Neural progenitor cell (in vitro differentiated cells): Measurements from ENCODE around the gene LBX1. TPM values are rescaled to one million over a fixed set of nuclear protein-coding genes. Genes with fewer than 3 reads are reported as not detected.

Source experiments
- DNase-seq: peaks from one replicate; pipeline ENCODE4 v3.0.0-alpha.2; 2016; ENCODE audit warnings: low spot score
- H2AFZ ChIP-seq: fragments of 200-600 bp; sonication (generic); replicated peaks from 2 replicates; pipeline ENCODE4 v1.6.1; 2016; ENCODE audit warnings: antibody characterized with exemption
- H3F3A ChIP-seq: fragments of 200-600 bp; sonication (generic); 2 replicates; pipeline ENCODE4 v1.6.1; 2016; ENCODE audit warnings: antibody characterized with exemption, low read depth
- H3K27ac ChIP-seq: fragments of 200-600 bp; sonication (generic); 2 replicates; pipeline ENCODE4 v1.5.1; 2016; ENCODE audit warnings: mild to moderate bottlenecking
- H3K27me3 ChIP-seq: fragments of 200-600 bp; sonication (generic); 2 replicates; pipeline ENCODE4 v1.6.1; 2016; ENCODE audit warnings: mild to moderate bottlenecking, moderate library complexity
- H3K36me3 ChIP-seq: fragments of 200-600 bp; sonication (generic); 2 replicates; pipeline ENCODE4 v1.5.1; 2016
- H3K4me1 ChIP-seq: fragments of 200-600 bp; sonication (generic); 2 replicates; pipeline ENCODE4 v1.6.1; 2016; ENCODE audit warnings: mixed run types
- H3K4me2 ChIP-seq: fragments of 200-600 bp; sonication (generic); 2 replicates; pipeline ENCODE4 v1.6.1; 2016
- H3K4me3 ChIP-seq: fragments of 200-600 bp; sonication (generic); 2 replicates; pipeline ENCODE4 v1.5.1; 2016
- H3K79me2 ChIP-seq: fragments of 200-600 bp; sonication (generic); 2 replicates; pipeline ENCODE4 v1.6.1; 2016; ENCODE audit warnings: low read depth
- H3K9ac ChIP-seq: fragments of 200-600 bp; sonication (generic); 2 replicates; pipeline ENCODE4 v1.6.1; 2016
- H3K9me3 ChIP-seq: fragments of 200-600 bp; sonication (generic); 2 replicates; pipeline ENCODE4 v1.5.1; 2016; ENCODE audit warnings: low read depth
- H4K20me1 ChIP-seq: fragments of 200-600 bp; sonication (generic); 2 replicates; pipeline ENCODE4 v1.6.1; 2016; ENCODE audit warnings: low read depth
- H3K27ac Mint-ChIP-seq: 3 replicates; pipeline ENCODE4 v1.8.0; 2021; ENCODE audit warnings: mixed read lengths
- H3K27me3 Mint-ChIP-seq: 2 replicates; pipeline ENCODE4 v1.8.0; 2022; ENCODE audit warnings: low read depth, mild to moderate bottlenecking, inconsistent platforms, moderate library complexity, mixed read lengths; ENCODE audit not compliant: insufficient read depth
- H3K36me3 Mint-ChIP-seq: 3 replicates; pipeline ENCODE4 v1.8.0; 2021; ENCODE audit warnings: mixed read lengths
- H3K4me1 Mint-ChIP-seq: 3 replicates; pipeline ENCODE4 v1.8.0; 2021; ENCODE audit warnings: mixed read lengths
- H3K4me3 Mint-ChIP-seq: 3 replicates; pipeline ENCODE4 v1.8.0; 2021; ENCODE audit warnings: mild to moderate bottlenecking, moderate library complexity, mixed read lengths
- H3K9me3 Mint-ChIP-seq: 3 replicates; pipeline ENCODE4 v1.8.0; 2020; ENCODE audit warnings: mixed read lengths
- EZH2 ChIP-seq: fragments of 200-600 bp; sonication (generic); IDR thresholded peaks from 2 replicates; pipeline ENCODE4 v1.6.1; 2017; ENCODE audit warnings: antibody characterized with exemption, mild to moderate bottlenecking, moderate library complexity
- EZH2phosphoT487 ChIP-seq: fragments of 200-600 bp; sonication (generic); IDR thresholded peaks from 2 replicates; pipeline ENCODE4 v1.6.1; 2017; ENCODE audit warnings: antibody characterized with exemption
- total RNA-seq: library from RNA; depleted of rRNA; stranded (reverse); fragments of >200 nt; gene quantifications from 2 replicates; pipeline ENCODE4 v1.2.3, GENCODE V29; 2015; ENCODE audit warnings: low replicate concordance
- TF ChIP-seq, protein P1 (sequence below): fragments of 200-600 bp; sonication (generic); IDR thresholded peaks from 2 replicates; pipeline ENCODE4 v1.5.1; 2017; ENCODE audit warnings: antibody characterized with exemption, mild to moderate bottlenecking

The LBX1 gene
- total RNA-seq, 1 donor from 2014 or later = not detected

DNA sequence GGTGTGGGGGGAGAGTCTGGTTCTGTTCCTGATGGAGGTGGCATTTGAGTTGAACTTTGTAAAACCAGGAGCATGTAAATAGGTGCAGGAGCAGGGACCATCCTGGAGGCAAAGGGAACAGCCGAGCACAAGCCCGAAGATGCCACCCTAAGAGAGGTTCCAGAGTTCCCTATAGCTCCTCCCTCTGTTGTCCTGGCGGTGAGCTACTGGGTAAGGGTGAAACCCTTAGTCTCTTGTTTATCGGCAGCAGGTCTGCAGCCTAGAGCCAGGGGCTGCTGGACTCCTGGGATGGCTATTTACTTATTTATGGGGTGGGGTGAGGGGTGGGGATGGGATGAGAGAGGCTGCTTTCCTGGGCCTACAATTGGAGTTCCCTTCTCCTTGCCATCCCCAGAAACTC, 6.5 kb upstream of the LBX1 start:
- H2AFZ ChIP-seq = no peak overlapping the region
- peaks cover 13% of the 10 kb centered on the region for H3K4me1 Mint-ChIP-seq
- TF ChIP-seq EZH2 = no peak
- no peak for TF ChIP-seq EZH2phosphoT487
- TF ChIP-seq, protein P1, sequence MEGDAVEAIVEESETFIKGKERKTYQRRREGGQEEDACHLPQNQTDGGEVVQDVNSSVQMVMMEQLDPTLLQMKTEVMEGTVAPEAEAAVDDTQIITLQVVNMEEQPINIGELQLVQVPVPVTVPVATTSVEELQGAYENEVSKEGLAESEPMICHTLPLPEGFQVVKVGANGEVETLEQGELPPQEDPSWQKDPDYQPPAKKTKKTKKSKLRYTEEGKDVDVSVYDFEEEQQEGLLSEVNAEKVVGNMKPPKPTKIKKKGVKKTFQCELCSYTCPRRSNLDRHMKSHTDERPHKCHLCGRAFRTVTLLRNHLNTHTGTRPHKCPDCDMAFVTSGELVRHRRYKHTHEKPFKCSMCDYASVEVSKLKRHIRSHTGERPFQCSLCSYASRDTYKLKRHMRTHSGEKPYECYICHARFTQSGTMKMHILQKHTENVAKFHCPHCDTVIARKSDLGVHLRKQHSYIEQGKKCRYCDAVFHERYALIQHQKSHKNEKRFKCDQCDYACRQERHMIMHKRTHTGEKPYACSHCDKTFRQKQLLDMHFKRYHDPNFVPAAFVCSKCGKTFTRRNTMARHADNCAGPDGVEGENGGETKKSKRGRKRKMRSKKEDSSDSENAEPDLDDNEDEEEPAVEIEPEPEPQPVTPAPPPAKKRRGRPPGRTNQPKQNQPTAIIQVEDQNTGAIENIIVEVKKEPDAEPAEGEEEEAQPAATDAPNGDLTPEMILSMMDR = no peak
- H3K36me3 Mint-ChIP-seq = no peaks in the 10 kb centered on the region
- H3K4me1 ChIP-seq = peaks cover 11% of the 10 kb centered on the region
- H3K4me3 Mint-ChIP-seq = no peak overlapping the region
- DNase-seq = peak; percentile 61
- H3K79me2 ChIP-seq = no peaks in the 10 kb centered on the region
- H3K9me3 Mint-ChIP-seq = no peaks in the 10 kb centered on the region
- no peak overlapping the region for H3K4me3 ChIP-seq
- peaks cover 95% of the 10 kb centered on the region for H3K27me3 Mint-ChIP-seq
- no peaks in the 10 kb centered on the region for H3K36me3 ChIP-seq
- peaks cover 17% of the 10 kb centered on the region for H3F3A ChIP-seq
- H3K27ac ChIP-seq = no peak overlapping the region
- H3K4me2 ChIP-seq = no peak overlapping the region
- no peaks in the 10 kb centered on the region for H3K9me3 ChIP-seq
- H3K27ac Mint-ChIP-seq = no peak overlapping the region
- peaks cover 89% of the 10 kb centered on the region for H4K20me1 ChIP-seq
- H3K9ac ChIP-seq = no peak overlapping the region
- peaks cover 100% of the 10 kb centered on the region for H3K27me3 ChIP-seq

DNA sequence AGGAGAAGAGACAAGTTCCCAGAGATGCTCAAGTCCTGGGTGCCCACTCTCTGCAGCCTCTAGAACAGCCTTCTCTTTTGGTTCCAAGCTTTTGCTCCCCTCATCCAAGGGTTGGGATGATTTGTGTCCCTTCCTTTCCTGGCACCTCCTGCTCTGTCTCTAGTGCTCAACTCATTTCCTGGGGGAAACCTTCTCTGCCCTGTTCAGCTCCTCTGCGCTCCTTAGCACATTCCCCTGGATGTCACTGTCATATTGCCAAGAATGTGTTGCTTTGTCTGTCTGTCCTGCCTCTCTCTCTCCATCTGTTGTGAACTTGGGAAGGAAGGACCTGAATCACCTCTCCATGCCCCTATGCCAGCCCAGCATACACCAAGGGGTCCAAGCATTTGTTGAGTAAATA, 5.1 kb upstream of the LBX1 start:
- no peak for DNase-seq
- peaks cover 4% of the 10 kb centered on the region for H3K9me3 Mint-ChIP-seq
- no peak overlapping the region for H3K4me3 ChIP-seq
- TF ChIP-seq, protein P1 = no peak
- TF ChIP-seq EZH2 (peak; percentile 79), EZH2phosphoT487 (no peak)
- peaks cover 28% of the 10 kb centered on the region for H3F3A ChIP-seq
- no peaks in the 10 kb centered on the region for H3K36me3 ChIP-seq
- H3K4me3 Mint-ChIP-seq = no peak overlapping the region
- H3K79me2 ChIP-seq = no peaks in the 10 kb centered on the region
- H3K36me3 Mint-ChIP-seq = peaks cover 2% of the 10 kb centered on the region
- no peak overlapping the region for H3K27ac Mint-ChIP-seq
- H3K4me2 ChIP-seq = no peak overlapping the region
- peaks cover 18% of the 10 kb centered on the region for H3K4me1 Mint-ChIP-seq
- H3K27me3 Mint-ChIP-seq = peaks cover 93% of the 10 kb centered on the region
- H3K9ac ChIP-seq = no peak overlapping the region
- H3K27me3 ChIP-seq = peaks cover 100% of the 10 kb centered on the region
- H3K9me3 ChIP-seq = no peaks in the 10 kb centered on the region
- H2AFZ ChIP-seq = no peak overlapping the region
- no peak overlapping the region for H3K27ac ChIP-seq
- H3K4me1 ChIP-seq = peaks cover 22% of the 10 kb centered on the region
- peaks cover 98% of the 10 kb centered on the region for H4K20me1 ChIP-seq

DNA sequence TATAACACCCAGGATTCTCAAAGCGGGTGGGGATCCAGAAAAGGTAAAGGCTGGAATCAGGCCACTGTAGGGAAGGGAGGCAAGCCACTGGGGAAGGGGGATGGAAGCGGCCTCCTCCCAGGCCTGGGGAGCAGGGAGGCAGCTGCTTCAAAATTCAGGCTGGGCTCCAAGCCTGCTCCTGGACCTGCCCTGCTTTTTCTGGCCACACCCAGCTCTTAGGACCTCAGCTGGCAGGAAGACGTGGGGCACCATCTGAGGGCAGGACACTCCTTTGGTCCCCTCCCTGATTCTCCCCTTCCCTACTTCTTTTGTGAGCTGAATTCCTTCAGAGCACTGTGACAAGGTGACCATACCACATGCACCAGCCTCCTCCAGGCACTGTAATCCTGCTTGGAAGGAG, 4.6 kb upstream of the LBX1 start:
- peaks cover 4% of the 10 kb centered on the region for H3K9me3 Mint-ChIP-seq
- Histone ChIP-seq H3K4me2 (no peak overlapping the region), H3K9me3 (no peaks in the 10 kb centered on the region), H2AFZ (no peak overlapping the region), H3K9ac (no peak overlapping the region), H3K36me3 (no peaks in the 10 kb centered on the region), H3K4me1 (peaks cover 27% of the 10 kb centered on the region), H3K79me2 (no peaks in the 10 kb centered on the region), H3F3A (peaks cover 33% of the 10 kb centered on the region), H4K20me1 (peaks cover 99% of the 10 kb centered on the region), H3K27ac (no peak overlapping the region), H3K27me3 (peaks cover 100% of the 10 kb centered on the region), H3K4me3 (no peak overlapping the region)
- no peak for DNase-seq
- H3K27ac Mint-ChIP-seq = no peak overlapping the region
- no peak overlapping the region for H3K4me3 Mint-ChIP-seq
- H3K4me1 Mint-ChIP-seq = peaks cover 18% of the 10 kb centered on the region
- no peak for TF ChIP-seq EZH2
- TF ChIP-seq, protein P1 = no peak
- no peak for TF ChIP-seq EZH2phosphoT487
- H3K27me3 Mint-ChIP-seq = peaks cover 92% of the 10 kb centered on the region
- H3K36me3 Mint-ChIP-seq = peaks cover 2% of the 10 kb centered on the region
